ENCODE results near the gene PNPLA2. TPM values are rescaled to one million over a fixed set of nuclear protein-coding genes. Genes with fewer than 3 reads are reported as not detected.

The PNPLA2 gene, protein sequence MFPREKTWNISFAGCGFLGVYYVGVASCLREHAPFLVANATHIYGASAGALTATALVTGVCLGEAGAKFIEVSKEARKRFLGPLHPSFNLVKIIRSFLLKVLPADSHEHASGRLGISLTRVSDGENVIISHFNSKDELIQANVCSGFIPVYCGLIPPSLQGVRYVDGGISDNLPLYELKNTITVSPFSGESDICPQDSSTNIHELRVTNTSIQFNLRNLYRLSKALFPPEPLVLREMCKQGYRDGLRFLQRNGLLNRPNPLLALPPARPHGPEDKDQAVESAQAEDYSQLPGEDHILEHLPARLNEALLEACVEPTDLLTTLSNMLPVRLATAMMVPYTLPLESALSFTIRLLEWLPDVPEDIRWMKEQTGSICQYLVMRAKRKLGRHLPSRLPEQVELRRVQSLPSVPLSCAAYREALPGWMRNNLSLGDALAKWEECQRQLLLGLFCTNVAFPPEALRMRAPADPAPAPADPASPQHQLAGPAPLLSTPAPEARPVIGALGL
- total RNA-seq: 143 TPM
- long read RNA-seq, transcript PNPLA2-201 (10 exons, 2,428 nt): major isoform, 7 of 106 reads
- long read RNA-seq, partial matches to known transcripts: 83 of 106 reads
- long read RNA-seq, other reads (novel, unspliced or antisense): 14 of 106 reads

DNA sequence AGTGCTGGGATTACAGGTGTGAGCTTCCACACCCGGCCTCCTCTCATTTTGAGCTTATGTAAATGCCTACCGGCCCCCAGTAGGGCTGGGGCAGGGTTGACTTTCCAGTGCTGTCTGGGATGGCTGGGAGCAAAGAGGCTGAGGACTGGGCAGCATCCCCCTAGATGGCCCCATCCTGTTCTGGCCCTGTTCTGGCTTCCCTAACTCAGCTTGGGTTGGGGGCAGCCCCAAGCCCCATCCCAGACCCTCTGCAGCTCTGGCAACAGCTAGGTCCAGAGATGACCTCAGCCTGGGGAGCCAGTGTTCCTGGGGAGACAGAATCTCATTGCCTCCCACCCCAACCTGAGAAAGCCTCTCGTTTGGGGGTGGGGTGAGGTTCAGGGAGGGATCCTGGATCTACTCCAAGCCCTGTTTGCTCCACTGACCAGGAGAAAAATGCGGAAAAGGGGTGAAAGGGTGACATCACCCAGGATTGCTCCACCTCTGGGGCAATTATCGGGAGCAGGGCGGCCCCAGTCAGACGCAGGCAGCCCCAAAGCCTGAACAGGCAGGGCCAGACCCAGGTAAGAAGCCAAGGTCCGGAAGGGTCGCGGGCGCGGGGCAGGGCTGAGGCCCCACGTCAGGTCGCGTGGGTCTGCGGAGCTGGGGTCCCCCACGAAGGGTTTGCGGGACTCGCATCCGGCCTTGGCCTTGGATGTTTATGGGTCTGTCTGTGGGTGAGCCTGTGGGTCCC, at the start of gene PNPLA2:
TSS of gene PNPLA2 (plus strand) at position 519 of the 733 bp plus-strand sequence. CDS start 805 bp downstream, outside the sequence.
- H3K4me1 ChIP-seq: peaks cover 23% of the 10 kb centered on the region
- TF ChIP-seq, protein P1, sequence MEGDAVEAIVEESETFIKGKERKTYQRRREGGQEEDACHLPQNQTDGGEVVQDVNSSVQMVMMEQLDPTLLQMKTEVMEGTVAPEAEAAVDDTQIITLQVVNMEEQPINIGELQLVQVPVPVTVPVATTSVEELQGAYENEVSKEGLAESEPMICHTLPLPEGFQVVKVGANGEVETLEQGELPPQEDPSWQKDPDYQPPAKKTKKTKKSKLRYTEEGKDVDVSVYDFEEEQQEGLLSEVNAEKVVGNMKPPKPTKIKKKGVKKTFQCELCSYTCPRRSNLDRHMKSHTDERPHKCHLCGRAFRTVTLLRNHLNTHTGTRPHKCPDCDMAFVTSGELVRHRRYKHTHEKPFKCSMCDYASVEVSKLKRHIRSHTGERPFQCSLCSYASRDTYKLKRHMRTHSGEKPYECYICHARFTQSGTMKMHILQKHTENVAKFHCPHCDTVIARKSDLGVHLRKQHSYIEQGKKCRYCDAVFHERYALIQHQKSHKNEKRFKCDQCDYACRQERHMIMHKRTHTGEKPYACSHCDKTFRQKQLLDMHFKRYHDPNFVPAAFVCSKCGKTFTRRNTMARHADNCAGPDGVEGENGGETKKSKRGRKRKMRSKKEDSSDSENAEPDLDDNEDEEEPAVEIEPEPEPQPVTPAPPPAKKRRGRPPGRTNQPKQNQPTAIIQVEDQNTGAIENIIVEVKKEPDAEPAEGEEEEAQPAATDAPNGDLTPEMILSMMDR (IDR thresholded peaks at IDR 0.05): no peak
- H3K4me3 ChIP-seq: peak within 1 kb of the TSS; percentile 91
- H3K27me3 ChIP-seq: no peaks in the 10 kb centered on the region
- no peaks in the 10 kb centered on the region for H3K9me3 ChIP-seq
- DNase-seq (peak; percentile 83), ATAC-seq (peak; percentile 22)
- intact Hi-C loops (cut with DNase I): no loop called here
- H3K36me3 ChIP-seq: peaks cover 19% of the 10 kb centered on the region
- peak within 1 kb of the TSS; percentile 95 for H3K27ac ChIP-seq

DNA sequence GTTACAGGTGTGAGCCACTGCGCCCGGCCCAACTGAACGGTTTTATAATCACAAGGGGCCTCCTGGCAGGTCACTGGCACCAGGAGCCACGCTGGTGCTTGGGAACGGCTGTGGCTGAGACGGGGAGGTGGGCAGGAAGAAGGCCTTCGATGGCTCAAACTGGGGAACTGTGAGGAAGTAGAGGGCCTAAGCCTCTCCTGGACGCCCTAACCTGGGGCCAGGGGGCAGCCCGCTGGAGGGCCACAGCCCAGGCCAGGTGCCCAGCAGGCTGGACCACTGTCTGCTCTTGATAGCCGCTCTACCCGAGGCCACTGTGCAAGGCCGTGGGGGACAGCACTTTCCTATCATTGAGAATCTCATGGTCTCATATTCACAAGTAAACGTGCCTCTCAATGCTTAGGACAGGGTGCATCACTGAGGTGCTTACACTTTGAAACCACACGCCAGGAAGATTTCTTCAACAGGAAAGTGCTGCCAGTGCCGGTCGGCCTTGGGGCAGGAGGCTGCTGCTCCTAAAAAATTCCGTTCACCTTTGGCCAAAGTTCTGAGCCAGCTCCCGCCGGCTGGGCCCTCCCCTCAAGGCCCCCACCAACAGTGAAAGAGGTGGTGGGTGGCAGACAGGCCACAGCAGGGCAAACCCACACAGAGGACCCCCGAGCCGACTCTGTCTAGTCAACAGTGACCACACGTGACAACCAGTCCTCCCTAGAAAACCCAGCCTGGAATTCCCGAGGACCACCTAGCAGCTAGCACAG, 48.6 kb upstream of the PNPLA2 start:
- Histone ChIP-seq H3K36me3 (peaks cover 55% of the 10 kb centered on the region), H3K27me3 (no peaks in the 10 kb centered on the region), H3K4me1 (peaks cover 1% of the 10 kb centered on the region), H3K4me3 (no peak overlapping the region), H3K9me3 (no peaks in the 10 kb centered on the region), H3K27ac (no peak overlapping the region)
- intact Hi-C loops (cut with DNase I): no loop called here
- ATAC-seq (no peak), DNase-seq (no peak)
- TF ChIP-seq, protein P1 (IDR thresholded peaks at IDR 0.05): no peak

DNA sequence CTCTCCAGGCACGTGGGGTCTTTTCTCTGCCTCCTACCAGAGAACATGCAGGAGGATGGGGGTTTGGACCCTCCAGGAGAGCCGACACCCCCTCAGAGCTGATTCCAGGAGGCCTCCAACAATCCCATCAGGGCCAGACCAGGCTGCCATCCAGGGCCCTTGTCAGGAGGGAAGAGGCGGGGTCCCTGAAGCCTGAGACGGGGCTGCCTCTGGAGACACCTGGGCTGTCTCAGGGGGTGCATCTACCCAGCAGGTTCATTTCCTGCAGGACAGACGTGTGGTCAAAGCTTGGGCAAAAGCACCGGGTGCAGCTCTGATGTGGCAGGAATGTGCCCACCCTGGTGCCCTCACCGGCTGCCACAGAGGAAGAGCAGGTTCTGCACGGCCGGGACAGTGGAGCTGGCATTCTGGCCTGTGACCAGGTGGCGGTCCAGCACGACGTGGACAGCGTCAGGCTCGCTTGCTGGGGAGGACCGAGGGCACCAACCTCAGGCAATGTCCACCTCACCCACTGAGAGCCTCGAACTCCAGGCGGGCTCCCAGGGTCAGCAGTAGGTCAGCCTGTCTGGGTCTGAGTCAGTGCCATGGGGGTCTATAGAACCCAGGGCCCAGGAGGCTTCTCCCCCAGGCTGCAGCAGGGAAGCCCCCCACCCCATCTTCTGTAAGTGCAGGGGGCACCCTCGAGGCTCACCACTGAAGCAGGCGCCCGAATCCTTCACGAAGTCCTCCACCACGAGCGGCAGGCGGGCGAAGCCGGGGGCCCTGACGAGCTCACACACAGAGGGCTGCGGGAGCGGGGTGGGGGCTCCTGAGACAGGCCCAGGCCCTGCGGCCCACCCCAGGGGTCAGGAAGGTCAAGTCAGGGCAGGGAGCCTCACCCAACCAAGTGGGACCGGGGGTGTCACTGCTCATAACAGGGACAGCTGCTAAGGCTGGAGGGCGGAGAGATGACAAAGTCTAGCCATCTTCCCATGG, 47.8 kb upstream of the PNPLA2 start:
- Histone ChIP-seq H3K4me3 (no peak overlapping the region), H3K27me3 (no peaks in the 10 kb centered on the region), H3K36me3 (peaks cover 46% of the 10 kb centered on the region), H3K4me1 (peaks cover 10% of the 10 kb centered on the region), H3K27ac (no peak overlapping the region), H3K9me3 (no peaks in the 10 kb centered on the region)
- intact Hi-C loops (cut with DNase I): no loop called here
- peak; percentile 2 for ATAC-seq
- TF ChIP-seq, protein P1 (IDR thresholded peaks at IDR 0.05): no peak
- peak; percentile 57 for DNase-seq

DNA sequence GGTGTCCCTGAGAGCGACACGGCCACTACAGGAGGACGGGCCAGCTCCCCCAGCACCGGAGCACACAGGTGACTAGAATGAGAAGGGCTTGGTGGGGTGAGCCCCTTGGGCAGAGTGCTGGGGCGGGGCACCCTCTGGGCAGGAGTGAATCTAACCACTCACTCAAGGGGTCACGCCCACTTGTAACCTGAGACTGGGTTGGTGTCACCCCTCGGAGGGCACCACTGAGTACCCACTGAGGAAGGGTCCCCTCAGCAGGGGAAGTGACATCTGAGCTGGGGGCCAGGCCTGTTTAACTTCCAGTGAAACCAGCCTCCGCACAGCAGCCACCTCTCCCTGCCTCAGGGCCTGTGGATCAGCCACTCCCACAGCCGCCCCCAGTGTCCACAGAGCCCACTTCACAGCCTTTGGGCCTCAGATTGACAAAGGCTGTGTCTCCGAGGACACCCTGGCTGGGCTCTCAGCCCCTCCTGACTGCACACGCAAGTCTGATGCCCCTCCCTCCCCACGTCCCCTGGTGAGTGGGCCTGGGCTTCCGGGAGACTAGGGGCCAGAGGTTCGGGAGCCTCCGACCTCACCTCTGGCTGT, 47.0 kb upstream of the PNPLA2 start:
- H3K27ac ChIP-seq: no peak overlapping the region
- no peak for DNase-seq
- H3K9me3 ChIP-seq: no peaks in the 10 kb centered on the region
- H3K4me1 ChIP-seq: peaks cover 16% of the 10 kb centered on the region
- intact Hi-C loops (cut with DNase I): no loop called here
- H3K27me3 ChIP-seq: no peaks in the 10 kb centered on the region
- H3K36me3 ChIP-seq: peaks cover 38% of the 10 kb centered on the region
- TF ChIP-seq, protein P1 (IDR thresholded peaks at IDR 0.05): no peak
- peak; percentile 4 for ATAC-seq
- no peak overlapping the region for H3K4me3 ChIP-seq

Measured in upper lobe of right lung (tissue), 1 donor.